ENCODE results near the gene CYP11A1. TPM values are rescaled to one million over a fixed set of nuclear protein-coding genes. Genes with fewer than 3 reads are reported as not detected.
A peak's percentile ranks its signal among the peaks of the same experiment; 100 is the strongest.

Gene CYP11A1
- total and polyA plus RNA-seq, 3 experiments from 2014 or later: not detected

DNA sequence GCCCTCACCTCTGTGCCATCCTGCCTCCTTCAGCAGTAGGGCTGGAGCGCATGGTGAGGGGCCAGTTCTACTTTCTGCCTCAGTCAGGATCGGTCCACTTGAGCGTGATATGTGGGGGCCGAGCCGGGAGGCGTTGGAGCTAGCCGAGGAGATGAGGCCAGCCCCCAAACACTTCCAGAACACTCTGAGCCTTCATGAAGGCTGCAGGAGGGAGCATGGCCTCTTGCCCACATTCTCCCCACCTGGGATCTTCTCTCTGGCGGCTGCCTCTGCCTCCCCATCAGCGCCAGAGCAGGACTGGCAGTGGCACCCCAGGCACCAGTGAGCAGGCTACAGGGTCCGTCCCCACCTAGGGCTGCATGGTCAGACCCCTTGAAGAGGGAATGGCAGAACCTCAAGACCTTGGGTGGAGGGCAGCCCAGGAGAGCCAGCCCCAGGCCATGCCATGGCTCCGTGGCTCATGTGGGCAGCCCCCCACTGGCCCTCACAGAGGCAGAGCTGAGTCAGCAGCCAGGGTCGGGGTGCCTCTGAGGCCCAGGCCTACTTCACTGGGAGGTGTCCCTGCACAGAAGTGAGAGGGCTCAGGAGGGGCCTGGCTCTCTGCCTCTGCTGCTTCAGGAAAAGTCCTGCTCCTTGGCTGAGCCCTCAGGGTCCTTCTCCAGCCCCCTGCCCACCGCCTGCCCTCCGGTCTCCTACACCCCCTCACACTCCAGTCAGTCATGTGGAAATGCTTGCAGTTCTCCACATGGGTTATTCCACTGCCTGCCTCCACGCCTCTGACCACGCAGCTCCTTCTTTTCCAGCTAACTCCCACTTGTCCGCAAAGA lies 28.1 kb upstream of the CYP11A1 start:
- Mint-ChIP-seq H3K4me3 (no peak overlapping the region), H3K9me3 (no peaks in the 10 kb centered on the region), H3K4me1 (peaks cover 43 to 78% (median 47%) of the 10 kb centered on the region in 3 donors), H3K36me3 (no peaks in the 10 kb centered on the region), H3K27ac (peak overlapping the region in 2 of 8 donors; percentile 27 to 79), H3K27me3 (peaks cover 0 to 3% of the 10 kb centered on the region in 2 donors)
- Histone ChIP-seq H3K4me1 (ENCODE audit: insufficient read depth, low read length) (peaks cover 19% of the 10 kb centered on the region), H3K27me3 (ENCODE audit: insufficient read depth, low read length, poor library complexity, severe bottlenecking) (no peaks in the 10 kb centered on the region), H3K4me3 (ENCODE audit: low read length) (no peak overlapping the region), H3K27ac (ENCODE audit: low read depth, low read length) (peak overlapping the region; percentile 47), H3K36me3 (ENCODE audit: insufficient read depth, low read length) (no peaks in the 10 kb centered on the region), H3K9me3 (ENCODE audit: low read length) (no peaks in the 10 kb centered on the region)
- ChIA-PET POLR2A (interaction anchor here (0.7 kb wide), 1 partner anchor 30 kb away, joined by 3 read pairs; no protein-coding TSS in a partner anchor), CTCF (interaction anchor here (0.9 to 1.8 kb wide), 4 partner anchors 16 to 43 kb away, joined by 3 to 5 read pairs (median 3); no protein-coding TSS in a partner anchor)
- no peak for DNase-seq

DNA sequence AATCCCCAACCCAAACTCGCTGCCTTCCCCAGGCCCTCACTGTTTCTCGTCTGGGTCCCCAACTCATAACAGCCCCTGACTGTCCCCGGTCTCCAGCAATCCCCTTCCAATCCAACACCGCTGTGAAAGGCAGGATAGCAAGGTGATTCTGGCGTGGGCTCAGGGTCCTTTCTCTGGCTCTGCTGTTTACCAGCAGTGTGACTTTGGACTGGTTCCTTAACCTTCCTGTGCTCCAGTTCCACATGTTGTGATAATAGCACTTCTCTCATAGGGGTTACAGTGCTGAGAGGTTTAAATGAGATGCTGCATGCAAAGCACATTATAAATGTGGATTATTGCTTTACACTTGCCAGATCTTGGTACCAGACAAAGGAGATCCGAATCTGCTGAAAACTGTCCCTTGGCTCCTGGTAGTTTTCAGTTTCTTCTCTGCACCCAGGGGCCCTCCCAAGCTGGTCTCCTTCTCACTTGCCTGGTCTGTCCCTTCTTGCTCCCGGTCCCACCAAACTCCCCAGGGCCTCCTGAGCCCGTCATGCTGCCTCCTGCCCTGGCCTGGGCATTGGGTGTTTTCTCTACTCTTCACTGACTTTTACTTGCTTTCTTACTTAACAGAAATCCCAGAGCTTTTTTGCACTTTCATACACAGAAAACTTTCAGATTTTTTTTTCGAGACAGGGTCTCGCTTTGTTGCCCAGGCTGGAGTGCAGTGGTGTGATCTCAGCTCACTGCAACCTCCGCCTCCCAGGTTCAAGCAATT lies 26.8 kb upstream of the CYP11A1 start:
- H3K27ac ChIP-seq (ENCODE audit: low read depth, low read length): peak overlapping the region; percentile 1
- H3K4me1 ChIP-seq (ENCODE audit: insufficient read depth, low read length): peaks cover 6% of the 10 kb centered on the region
- no peak overlapping the region for H3K4me3 ChIP-seq (ENCODE audit: low read length)
- peak overlapping the region in 1 of 8 donors; percentile 91 for H3K27ac Mint-ChIP-seq
- H3K36me3 ChIP-seq (ENCODE audit: insufficient read depth, low read length): no peaks in the 10 kb centered on the region
- no peak for DNase-seq
- POLR2A ChIA-PET: interaction anchor here (0.6 kb wide), 1 partner anchor 11 kb away, joined by 3 read pairs; no protein-coding TSS in a partner anchor
- H3K9me3 Mint-ChIP-seq: no peaks in the 10 kb centered on the region
- peaks cover 0 to 3% of the 10 kb centered on the region in 2 donors for H3K27me3 Mint-ChIP-seq
- H3K4me1 Mint-ChIP-seq: peaks cover 33 to 66% (median 38%) of the 10 kb centered on the region in 3 donors
- no peak overlapping the region for H3K4me3 Mint-ChIP-seq
- no peaks in the 10 kb centered on the region for H3K27me3 ChIP-seq (ENCODE audit: insufficient read depth, low read length, poor library complexity, severe bottlenecking)
- no peaks in the 10 kb centered on the region for H3K9me3 ChIP-seq (ENCODE audit: low read length)
- CTCF ChIA-PET: interaction anchor here (0.9 to 1.8 kb wide), 3 partner anchors 15 to 44 kb away, joined by 3 to 5 read pairs (median 3); no protein-coding TSS in a partner anchor
- H3K36me3 Mint-ChIP-seq: no peaks in the 10 kb centered on the region

DNA sequence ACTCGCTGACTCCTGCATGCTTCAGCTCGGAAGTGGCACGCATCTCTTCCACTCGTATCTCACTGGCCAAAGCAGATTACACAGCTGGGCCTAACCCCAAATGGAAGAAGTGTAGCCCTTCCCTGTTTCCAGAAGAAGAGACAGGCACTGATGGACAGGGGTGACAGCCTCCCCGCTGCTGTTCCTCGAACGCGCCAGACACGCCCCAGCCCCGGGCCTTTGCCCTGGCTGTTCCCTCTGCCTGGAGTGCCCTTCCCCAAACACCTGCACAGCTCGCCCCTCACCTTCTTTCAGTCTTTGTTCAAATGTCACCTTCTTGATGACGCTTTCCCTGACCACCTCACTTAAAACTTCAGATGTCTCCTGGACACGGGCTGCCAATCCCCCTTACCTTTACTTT lies 26.0 kb upstream of the CYP11A1 start:
- Histone ChIP-seq H3K4me1 (ENCODE audit: insufficient read depth, low read length) (peaks cover 6% of the 10 kb centered on the region), H3K27ac (ENCODE audit: low read depth, low read length) (peak overlapping the region; percentile 31), H3K4me3 (ENCODE audit: low read length) (no peak overlapping the region), H3K27me3 (ENCODE audit: insufficient read depth, low read length, poor library complexity, severe bottlenecking) (no peaks in the 10 kb centered on the region), H3K36me3 (ENCODE audit: insufficient read depth, low read length) (no peaks in the 10 kb centered on the region), H3K9me3 (ENCODE audit: low read length) (no peaks in the 10 kb centered on the region)
- POLR2A ChIA-PET: interaction anchor here (0.6 kb wide), 1 partner anchor 12 kb away, joined by 3 read pairs; no protein-coding TSS in a partner anchor
- H3K36me3 Mint-ChIP-seq: no peaks in the 10 kb centered on the region
- CTCF ChIA-PET: interaction anchor here (0.7 to 1.8 kb wide), 4 partner anchors 11 to 48 kb away, joined by 3 to 6 read pairs (median 4); no protein-coding TSS in a partner anchor
- H3K27me3 Mint-ChIP-seq: peaks cover 0 to 3% of the 10 kb centered on the region in 2 donors
- no peak for DNase-seq
- H3K4me3 Mint-ChIP-seq: no peak overlapping the region
- H3K4me1 Mint-ChIP-seq: peaks cover 26 to 58% (median 30%) of the 10 kb centered on the region in 3 donors
- H3K27ac Mint-ChIP-seq: peak overlapping the region in 1 of 8 donors; percentile 37
- no peaks in the 10 kb centered on the region for H3K9me3 Mint-ChIP-seq

DNA sequence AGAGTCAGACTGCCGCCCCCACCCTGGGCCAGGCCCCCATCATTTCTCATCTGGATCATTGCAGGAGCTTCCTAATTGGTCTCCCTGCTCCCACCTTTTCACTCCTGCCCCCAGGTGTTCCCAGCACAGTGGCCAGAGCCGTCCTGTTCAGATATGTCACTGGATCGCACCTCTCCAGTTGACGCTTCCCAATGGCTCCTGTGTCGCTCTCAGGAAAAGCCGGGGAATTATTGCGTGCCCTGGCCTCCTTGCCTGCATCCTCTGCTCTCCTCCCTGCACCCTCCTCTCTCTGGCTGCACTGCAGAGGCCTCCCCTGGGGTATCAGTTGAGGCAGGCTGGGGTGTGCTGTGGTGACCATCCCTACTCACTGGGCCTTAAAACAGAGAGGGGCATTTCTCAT lies 25.5 kb upstream of the CYP11A1 start:
- ChIA-PET CTCF (interaction anchor here (0.7 to 1.7 kb wide), 3 partner anchors 10 to 48 kb away, joined by 3 to 6 read pairs (median 3); no protein-coding TSS in a partner anchor), POLR2A (no interaction called here)
- Mint-ChIP-seq H3K36me3 (no peaks in the 10 kb centered on the region), H3K27me3 (peaks cover 0 to 3% of the 10 kb centered on the region in 2 donors), H3K27ac (peak overlapping the region in 2 of 8 donors; percentile 23 to 94), H3K9me3 (no peaks in the 10 kb centered on the region), H3K4me1 (peaks cover 21 to 52% (median 25%) of the 10 kb centered on the region in 3 donors), H3K4me3 (no peak overlapping the region)
- no peaks in the 10 kb centered on the region for H3K9me3 ChIP-seq (ENCODE audit: low read length)
- peaks cover 6% of the 10 kb centered on the region for H3K4me1 ChIP-seq (ENCODE audit: insufficient read depth, low read length)
- H3K27me3 ChIP-seq (ENCODE audit: insufficient read depth, low read length, poor library complexity, severe bottlenecking): no peaks in the 10 kb centered on the region
- no peak overlapping the region for H3K4me3 ChIP-seq (ENCODE audit: low read length)
- DNase-seq: no peak
- peak overlapping the region; percentile 31 for H3K27ac ChIP-seq (ENCODE audit: low read depth, low read length)
- H3K36me3 ChIP-seq (ENCODE audit: insufficient read depth, low read length): no peaks in the 10 kb centered on the region

DNA sequence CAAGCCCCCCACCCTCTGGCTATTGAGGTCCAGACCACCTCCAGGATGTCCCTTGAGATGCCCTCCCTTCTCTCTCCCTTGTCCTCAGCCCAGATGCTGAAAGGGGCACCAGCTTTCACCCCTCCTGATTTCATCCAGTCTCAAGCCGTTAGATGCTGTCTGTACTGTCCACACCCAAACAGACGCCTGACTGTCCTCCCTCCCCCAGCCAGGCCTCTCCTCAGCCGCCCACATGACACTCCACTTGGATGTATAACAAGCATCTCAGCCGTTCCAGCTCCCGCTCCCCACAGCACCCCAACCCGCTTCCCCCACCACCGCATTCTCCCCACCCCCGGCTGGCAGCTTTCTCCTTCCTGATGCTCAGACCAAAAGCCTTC lies 25.0 kb upstream of the CYP11A1 start:
- Histone ChIP-seq H3K27ac (ENCODE audit: low read depth, low read length) (peak overlapping the region; percentile 81), H3K4me1 (ENCODE audit: insufficient read depth, low read length) (peaks cover 6% of the 10 kb centered on the region), H3K36me3 (ENCODE audit: insufficient read depth, low read length) (no peaks in the 10 kb centered on the region), H3K9me3 (ENCODE audit: low read length) (no peaks in the 10 kb centered on the region), H3K4me3 (ENCODE audit: low read length) (no peak overlapping the region), H3K27me3 (ENCODE audit: insufficient read depth, low read length, poor library complexity, severe bottlenecking) (no peaks in the 10 kb centered on the region)
- ChIA-PET CTCF (interaction anchor here (0.7 to 1.7 kb wide), 3 partner anchors 10 to 49 kb away, joined by 3 to 6 read pairs (median 3); no protein-coding TSS in a partner anchor), POLR2A (no interaction called here)
- peaks cover 16 to 48% (median 21%) of the 10 kb centered on the region in 3 donors for H3K4me1 Mint-ChIP-seq
- DNase-seq: no peak
- H3K27me3 Mint-ChIP-seq: peaks cover 0 to 3% of the 10 kb centered on the region in 2 donors
- H3K27ac Mint-ChIP-seq: peak overlapping the region in 1 of 8 donors; percentile 68
- H3K36me3 Mint-ChIP-seq: no peaks in the 10 kb centered on the region
- no peak overlapping the region for H3K4me3 Mint-ChIP-seq
- H3K9me3 Mint-ChIP-seq: no peaks in the 10 kb centered on the region

DNA sequence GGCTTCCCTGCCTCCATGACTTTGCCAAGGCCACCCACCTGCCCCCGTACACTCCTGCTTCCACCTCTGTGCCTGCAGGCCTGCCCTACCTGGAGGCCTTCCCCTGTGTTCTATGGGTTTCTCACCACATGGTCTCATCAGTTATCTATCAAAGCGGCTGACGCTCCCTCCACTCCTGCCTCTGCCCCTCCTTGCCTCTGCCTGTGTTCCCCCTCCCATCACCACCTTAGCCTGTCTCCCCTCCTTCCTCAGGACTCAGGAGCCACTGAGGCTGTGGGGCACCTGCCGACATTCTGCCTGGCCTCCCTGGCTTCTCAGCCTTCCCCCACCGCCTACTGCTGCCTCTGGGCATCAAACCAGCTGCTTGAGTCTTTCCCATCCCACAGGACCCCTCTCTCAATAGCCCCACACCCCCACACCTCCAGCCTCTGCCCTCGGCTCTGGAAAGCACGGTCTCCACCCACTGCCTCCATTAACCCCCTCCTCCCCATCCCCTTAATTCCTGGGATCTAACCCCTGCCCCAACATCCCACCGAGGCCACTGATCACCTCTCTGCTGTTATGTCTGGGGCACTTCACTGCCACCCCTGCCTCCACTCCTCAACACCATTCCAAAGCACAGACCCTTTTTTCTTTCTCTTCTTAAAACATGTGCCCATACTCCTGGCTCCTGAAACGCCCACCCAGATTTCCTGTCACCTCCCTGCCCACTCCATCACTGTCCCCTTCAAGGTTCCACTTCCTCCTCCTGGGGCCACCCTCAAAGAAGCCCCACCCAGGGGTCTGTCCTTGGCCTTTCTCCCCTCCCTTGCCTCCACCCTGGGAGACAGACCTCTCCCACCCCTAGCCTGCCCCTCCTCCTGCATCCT lies 24.4 kb upstream of the CYP11A1 start:
- ChIA-PET POLR2A (no interaction called here), CTCF (interaction anchor here (1.4 to 1.7 kb wide), 2 partner anchors 9 to 50 kb away, joined by 3 to 6 read pairs; no protein-coding TSS in a partner anchor)
- Mint-ChIP-seq H3K27ac (peak overlapping the region in 4 of 8 donors; percentile 36 to 83 (median 66)), H3K36me3 (no peaks in the 10 kb centered on the region), H3K9me3 (no peaks in the 10 kb centered on the region), H3K4me3 (no peak overlapping the region), H3K27me3 (peaks cover 0 to 3% of the 10 kb centered on the region in 2 donors), H3K4me1 (peaks cover 13 to 42% (median 18%) of the 10 kb centered on the region in 3 donors)
- H3K36me3 ChIP-seq (ENCODE audit: insufficient read depth, low read length): no peaks in the 10 kb centered on the region
- H3K27ac ChIP-seq (ENCODE audit: low read depth, low read length): peak overlapping the region; percentile 81
- H3K4me1 ChIP-seq (ENCODE audit: insufficient read depth, low read length): peaks cover 6% of the 10 kb centered on the region
- H3K27me3 ChIP-seq (ENCODE audit: insufficient read depth, low read length, poor library complexity, severe bottlenecking): no peaks in the 10 kb centered on the region
- no peaks in the 10 kb centered on the region for H3K9me3 ChIP-seq (ENCODE audit: low read length)
- DNase-seq: no peak
- H3K4me3 ChIP-seq (ENCODE audit: low read length): no peak overlapping the region

DNA sequence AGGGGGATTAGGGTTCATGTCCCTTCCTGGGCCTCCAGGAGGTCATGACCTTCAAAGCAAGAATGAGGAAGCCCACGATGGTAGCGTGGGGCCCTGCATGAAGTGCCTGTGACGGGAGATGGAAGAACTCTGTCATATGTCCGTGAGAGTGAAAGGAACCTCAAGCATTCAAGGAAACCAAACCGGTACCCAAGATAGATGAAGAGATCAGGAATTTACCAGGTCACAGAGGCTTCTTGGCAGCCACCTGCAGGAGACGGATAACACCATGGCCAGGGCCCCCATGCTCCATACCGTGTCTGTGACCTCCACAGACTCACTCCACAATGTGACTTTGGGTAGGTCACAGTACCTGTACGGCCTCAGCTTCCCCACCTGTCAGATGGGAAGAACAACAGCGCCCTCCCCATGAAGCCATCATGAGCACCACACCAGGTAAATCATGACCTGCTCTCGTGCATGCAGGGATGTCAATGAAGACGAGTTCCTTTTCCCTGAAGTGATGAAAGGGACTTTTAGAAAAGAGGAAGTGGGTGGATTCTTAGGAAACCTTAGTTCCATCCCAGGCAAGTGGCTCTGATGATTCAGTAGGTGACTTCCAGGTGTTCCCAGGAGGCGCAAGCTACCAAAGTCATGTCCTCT lies 23.3 kb upstream of the CYP11A1 start:
- no peaks in the 10 kb centered on the region for H3K9me3 ChIP-seq (ENCODE audit: low read length)
- DNase-seq: no peak
- CTCF ChIA-PET: no interaction called here

More for the DNA sequence above, 23.3 kb upstream of the CYP11A1 start:
- peaks cover 7 to 33% (median 12%) of the 10 kb centered on the region in 3 donors for H3K4me1 Mint-ChIP-seq
- Histone ChIP-seq H3K27me3 (ENCODE audit: insufficient read depth, low read length, poor library complexity, severe bottlenecking) (no peaks in the 10 kb centered on the region), H3K4me1 (ENCODE audit: insufficient read depth, low read length) (peaks cover 14% of the 10 kb centered on the region), H3K4me3 (ENCODE audit: low read length) (no peak overlapping the region), H3K27ac (ENCODE audit: low read depth, low read length) (peak overlapping the region; percentile 81), H3K36me3 (ENCODE audit: insufficient read depth, low read length) (no peaks in the 10 kb centered on the region)
- H3K27me3 Mint-ChIP-seq: peaks cover 0 to 1% of the 10 kb centered on the region in 2 donors
- POLR2A ChIA-PET: no interaction called here
- no peak overlapping the region for H3K4me3 Mint-ChIP-seq
- H3K9me3 Mint-ChIP-seq: no peaks in the 10 kb centered on the region
- H3K27ac Mint-ChIP-seq: peak overlapping the region in 4 of 8 donors; percentile 14 to 58 (median 42)
- no peaks in the 10 kb centered on the region for H3K36me3 Mint-ChIP-seq

Measured in CD8-positive, alpha-beta memory T cell (primary cell).